Measurements from ENCODE around the gene AFF3.
A peak's percentile ranks its signal among the peaks of the same experiment; 100 is the strongest.

Gene AFF3

DNA sequence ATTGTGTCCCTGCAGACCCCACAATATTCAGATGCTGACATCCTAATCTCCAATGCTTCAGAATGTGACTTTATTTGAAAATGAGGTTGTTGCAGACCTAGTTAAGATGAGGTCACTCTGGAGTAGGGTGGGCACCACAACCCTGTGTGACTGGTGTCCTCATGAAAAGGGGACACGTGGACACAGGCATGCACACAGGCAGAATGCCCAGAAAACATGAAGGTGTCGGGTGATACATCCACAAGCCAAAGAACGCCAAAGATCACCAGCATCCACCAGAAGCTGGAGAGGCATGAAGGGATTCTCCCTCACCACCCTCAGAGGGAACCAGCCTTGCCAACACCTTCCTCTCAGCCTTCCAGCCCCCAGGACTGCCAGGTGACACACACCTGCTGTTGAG, 69.3 kb downstream of the AFF3 start:
- no peak for DNase-seq (ENCODE audit: low read depth)
- no peak overlapping the region for H3K4me3 ChIP-seq (ENCODE audit: low read depth, low read length)
- TF ChIP-seq, protein P1, sequence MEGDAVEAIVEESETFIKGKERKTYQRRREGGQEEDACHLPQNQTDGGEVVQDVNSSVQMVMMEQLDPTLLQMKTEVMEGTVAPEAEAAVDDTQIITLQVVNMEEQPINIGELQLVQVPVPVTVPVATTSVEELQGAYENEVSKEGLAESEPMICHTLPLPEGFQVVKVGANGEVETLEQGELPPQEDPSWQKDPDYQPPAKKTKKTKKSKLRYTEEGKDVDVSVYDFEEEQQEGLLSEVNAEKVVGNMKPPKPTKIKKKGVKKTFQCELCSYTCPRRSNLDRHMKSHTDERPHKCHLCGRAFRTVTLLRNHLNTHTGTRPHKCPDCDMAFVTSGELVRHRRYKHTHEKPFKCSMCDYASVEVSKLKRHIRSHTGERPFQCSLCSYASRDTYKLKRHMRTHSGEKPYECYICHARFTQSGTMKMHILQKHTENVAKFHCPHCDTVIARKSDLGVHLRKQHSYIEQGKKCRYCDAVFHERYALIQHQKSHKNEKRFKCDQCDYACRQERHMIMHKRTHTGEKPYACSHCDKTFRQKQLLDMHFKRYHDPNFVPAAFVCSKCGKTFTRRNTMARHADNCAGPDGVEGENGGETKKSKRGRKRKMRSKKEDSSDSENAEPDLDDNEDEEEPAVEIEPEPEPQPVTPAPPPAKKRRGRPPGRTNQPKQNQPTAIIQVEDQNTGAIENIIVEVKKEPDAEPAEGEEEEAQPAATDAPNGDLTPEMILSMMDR (IDR thresholded peaks at IDR 0.05; ENCODE audit: control insufficient read depth, extremely low read depth, insufficient read depth): no peak

DNA sequence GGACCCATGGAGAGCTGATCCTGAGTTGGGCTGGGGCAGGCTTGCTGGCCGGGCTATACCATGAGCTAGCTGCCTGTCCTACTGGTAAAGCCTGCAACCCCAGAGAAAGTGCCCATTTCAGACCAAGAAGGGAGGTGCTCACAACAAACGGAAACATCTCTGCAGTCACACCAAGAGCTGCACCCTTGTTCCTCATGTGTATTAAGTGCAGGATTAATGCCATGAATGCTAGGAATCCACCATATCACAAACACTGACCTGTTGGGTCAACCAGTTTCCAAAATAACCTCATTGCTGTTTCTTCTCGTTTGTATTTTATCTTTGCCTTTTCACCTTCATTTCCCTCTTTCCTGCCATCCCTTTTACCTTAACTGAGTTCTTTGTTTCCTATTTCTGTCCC, 69.9 kb downstream of the AFF3 start:
- no peak for DNase-seq (ENCODE audit: low read depth)
- TF ChIP-seq, protein P1 (IDR thresholded peaks at IDR 0.05; ENCODE audit: control insufficient read depth, extremely low read depth, insufficient read depth): no peak
- no peak overlapping the region for H3K4me3 ChIP-seq (ENCODE audit: low read depth, low read length)

DNA sequence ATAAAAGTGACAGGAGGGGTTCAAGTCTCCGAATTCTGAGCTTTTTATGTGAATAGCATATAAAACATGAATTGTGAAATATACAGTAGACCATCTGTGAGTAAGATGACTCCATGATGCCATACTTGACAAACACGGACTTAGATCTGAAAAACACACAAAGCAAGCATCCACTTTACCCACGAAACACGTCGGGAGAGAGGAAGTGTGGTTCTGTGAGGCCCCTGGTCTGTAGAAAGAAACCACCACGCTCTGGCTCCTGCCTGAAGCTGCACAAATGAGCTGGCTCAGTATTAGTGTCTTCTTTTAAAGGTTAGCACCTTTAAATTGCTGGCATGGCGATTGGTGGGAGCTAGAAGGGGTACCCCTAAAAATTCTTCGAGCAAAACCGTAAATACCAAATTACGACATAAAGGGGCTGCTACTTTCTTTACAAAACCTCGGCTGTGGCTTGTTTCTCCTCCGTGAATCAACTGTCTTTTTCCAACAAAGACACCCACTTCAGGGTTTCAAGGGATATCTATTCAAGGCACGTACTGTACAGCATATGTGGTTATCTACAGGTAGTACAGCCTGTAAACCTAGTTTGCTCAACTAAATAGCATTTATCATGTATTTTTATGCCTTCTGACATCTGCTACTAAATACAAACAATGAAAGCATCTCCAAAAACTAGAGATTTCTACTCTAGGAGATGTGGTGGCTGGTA, 70.9 kb downstream of the AFF3 start:
- no peak overlapping the region for H3K4me3 ChIP-seq (ENCODE audit: low read depth, low read length)
- TF ChIP-seq, protein P1 (IDR thresholded peaks at IDR 0.05; ENCODE audit: control insufficient read depth, extremely low read depth, insufficient read depth): no peak
- no peak for DNase-seq (ENCODE audit: low read depth)

DNA sequence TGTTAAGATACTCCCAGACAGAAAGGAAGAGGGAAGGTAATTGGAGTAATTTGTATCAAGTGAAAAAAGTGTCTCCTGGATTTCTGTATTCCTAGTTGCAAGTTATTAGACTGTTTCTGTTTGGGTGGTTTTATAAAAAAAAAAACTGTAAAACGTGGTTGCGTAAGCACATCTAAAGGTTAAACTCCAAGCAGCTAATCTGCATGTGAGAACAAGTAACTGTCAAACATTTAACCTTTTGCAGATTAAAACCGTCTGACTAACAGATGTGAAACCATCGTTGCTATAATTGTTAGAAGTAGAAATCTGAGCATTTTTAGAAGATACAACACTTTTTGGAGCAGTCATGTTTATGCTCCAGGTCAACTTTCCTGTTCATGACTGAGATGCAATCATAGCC, 72.3 kb downstream of the AFF3 start:
- no peak for DNase-seq (ENCODE audit: low read depth)
- no peak overlapping the region for H3K4me3 ChIP-seq (ENCODE audit: low read depth, low read length)
- TF ChIP-seq, protein P1 (IDR thresholded peaks at IDR 0.05; ENCODE audit: control insufficient read depth, extremely low read depth, insufficient read depth): no peak

DNA sequence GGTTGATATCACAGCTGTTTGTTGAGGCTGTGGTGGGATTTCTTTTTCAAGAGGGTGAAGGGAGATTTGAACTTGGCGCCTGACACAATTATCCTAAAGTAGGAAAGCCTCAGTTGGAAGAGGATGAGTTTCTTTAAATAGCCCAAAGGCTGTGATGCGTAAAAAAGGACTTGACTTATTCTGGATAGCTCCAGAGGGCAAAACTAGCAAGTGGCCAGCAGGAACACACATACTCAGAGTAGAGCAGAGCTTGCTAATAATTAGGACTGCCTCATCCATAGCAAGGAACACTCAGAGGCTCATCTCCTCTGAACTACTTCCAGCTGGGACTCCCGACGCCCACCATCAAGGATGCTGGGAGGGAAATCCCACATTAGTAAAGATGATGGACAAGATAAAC, 74.0 kb downstream of the AFF3 start:
- H3K4me3 ChIP-seq (ENCODE audit: low read depth, low read length): no peak overlapping the region
- no peak for DNase-seq (ENCODE audit: low read depth)

DNA sequence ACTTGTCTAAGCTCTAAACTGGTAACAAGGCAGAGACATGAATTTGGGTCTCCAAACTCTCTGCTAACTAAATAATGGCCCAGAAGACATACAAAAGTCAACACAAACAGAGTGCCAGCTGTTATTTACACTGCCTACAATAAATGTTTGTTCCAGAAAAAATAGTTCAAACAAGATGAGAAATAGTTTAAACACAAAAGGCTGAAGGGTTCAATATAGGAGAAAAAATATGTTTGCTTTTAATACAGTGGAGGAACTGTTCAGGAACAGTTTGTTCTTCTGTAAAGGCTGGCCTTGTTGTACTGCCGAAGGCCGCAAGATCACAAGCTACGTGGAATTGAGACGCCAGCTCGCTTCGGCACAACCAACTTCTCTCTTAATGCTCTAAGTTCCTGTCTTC, 74.6 kb downstream of the AFF3 start:
- DNase-seq (ENCODE audit: low read depth): peak; percentile 95
- H3K4me3 ChIP-seq (ENCODE audit: low read depth, low read length): no peak overlapping the region
- TF ChIP-seq, protein P1 (IDR thresholded peaks at IDR 0.05; ENCODE audit: control insufficient read depth, extremely low read depth, insufficient read depth): no peak

More for the DNA sequence above, 74.0 kb downstream of the AFF3 start:
- TF ChIP-seq, protein P1 (IDR thresholded peaks at IDR 0.05; ENCODE audit: control insufficient read depth, extremely low read depth, insufficient read depth): no peak

DNA sequence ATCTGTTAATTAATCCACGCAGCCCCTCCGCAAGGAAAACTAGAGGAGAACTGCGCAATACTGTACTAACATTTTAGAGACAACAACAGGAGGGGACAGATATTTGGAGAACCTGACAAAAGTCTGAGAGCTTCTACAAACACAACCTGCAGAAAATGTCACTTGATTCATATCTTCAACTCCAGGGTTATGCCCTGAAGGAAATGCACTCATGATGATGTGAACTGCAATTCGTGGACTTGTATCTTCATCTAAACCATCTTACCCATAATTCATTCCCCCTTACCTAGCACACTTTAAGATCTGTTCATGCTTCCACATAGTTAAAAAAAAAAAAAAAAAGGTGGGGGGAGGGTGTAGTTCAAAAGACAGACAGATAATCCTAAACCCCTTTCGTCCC, 75.5 kb downstream of the AFF3 start:
- 0 out of 2 replicates have a peak overlapping the region, but pooled peaks have one; percentile 12 for H3K4me3 ChIP-seq (ENCODE audit: low read depth, low read length)
- DNase-seq (ENCODE audit: low read depth): no peak
- TF ChIP-seq, protein P1 (IDR thresholded peaks at IDR 0.05; ENCODE audit: control insufficient read depth, extremely low read depth, insufficient read depth): no peak

Measured in LNCaP clone FGC (cell line).